K562 (cell line): ENCODE measurements around the gene PRPF6. TPM values are rescaled to one million over a fixed set of nuclear protein-coding genes. Genes with fewer than 3 reads are reported as not detected.

ENCODE experiments used
- JUNB ChIP-seq: fragments of 450-650 bp; formaldehyde crosslinking; conservative IDR thresholded peaks from 2 replicates; pipeline ENCODE4 v1.4.0; 2020; ENCODE audit warnings: mild to moderate bottlenecking
- PCBP2 ChIP-seq: fragments of 200-400 bp; formaldehyde crosslinking; IDR thresholded peaks from 2 replicates; pipeline ENCODE4 v1.6.1; 2018; ENCODE audit warnings: low read length, low read depth, mild to moderate bottlenecking, moderate library complexity; ENCODE audit not compliant: poor library complexity, severe bottlenecking
- ZFP1 ChIP-seq: fragments of 450-650 bp; formaldehyde crosslinking; IDR thresholded peaks from 2 replicates; pipeline ENCODE4 v1.4.0; 2020; ENCODE audit warnings: mild to moderate bottlenecking, mixed read lengths
- polyA plus RNA-seq, 8 experiments: library from polyadenylated mRNA; depleted of rRNA in 4 of 8; stranded (reverse) in 5 of 8; unstranded in 3 of 8; fragments of >200 nt; fragmentation: Nextera tagmentation in 2 of 8; fragmentation: Illumina TruSeq in 1 of 8; extraction: Ambion mirVana in 2 of 8; extraction: Trizol in 1 of 8; gene quantifications; 2 replicates each; pipeline versions ENCODE4 v1.2.1 to v1.2.3, GENCODE V29; 2011 to 2014; ENCODE audit warnings: inconsistent platforms in 1 of 8, missing spikeins in 1 of 8
- total RNA-seq, 7 experiments: library from RNA; depleted of rRNA in 6 of 7; stranded (reverse); fragments of >200 nt in 6 of 7; fragmentation: Illumina TruSeq in 2 of 7; extraction: Trizol in 2 of 7; gene quantifications; 2 replicates each; pipeline versions ENCODE4 v1.2.1 to v1.2.3, GENCODE V29; 2011 to 2021; ENCODE audit warnings: low replicate concordance in 1 of 7
- TF ChIP-seq, protein P1 (sequence below): fragments of 450-650 bp; IDR thresholded peaks from 2 replicates; pipeline ENCODE4 v1.6.1; 2016; ENCODE audit warnings: mild to moderate bottlenecking, moderate library complexity
- TF ChIP-seq, protein P2 (sequence below): fragments of 450-650 bp; IDR thresholded peaks from 2 replicates; pipeline ENCODE4 v1.6.1; 2016
- TF ChIP-seq, protein P3 (sequence below): fragments of 450-650 bp; IDR thresholded peaks from 2 replicates; pipeline ENCODE4 v1.6.1; 2017; ENCODE audit warnings: antibody characterized with exemption, mild to moderate bottlenecking
- TF ChIP-seq, protein P4 (sequence below): fragments of 200-800 bp; sonication (Bioruptor generic); IDR thresholded peaks from 2 replicates; pipeline ENCODE4 v1.6.1; 2017; ENCODE audit warnings: missing genetic modification characterization, missing compliant biosample characterization

PRPF6 gene
- total and polyA plus RNA-seq, 9 of the 15 experiments (the other 6 are each of a cell fraction or from before 2014, with no cell fraction given) = 4.2 to 83.2 (median 59.9) TPM

DNA sequence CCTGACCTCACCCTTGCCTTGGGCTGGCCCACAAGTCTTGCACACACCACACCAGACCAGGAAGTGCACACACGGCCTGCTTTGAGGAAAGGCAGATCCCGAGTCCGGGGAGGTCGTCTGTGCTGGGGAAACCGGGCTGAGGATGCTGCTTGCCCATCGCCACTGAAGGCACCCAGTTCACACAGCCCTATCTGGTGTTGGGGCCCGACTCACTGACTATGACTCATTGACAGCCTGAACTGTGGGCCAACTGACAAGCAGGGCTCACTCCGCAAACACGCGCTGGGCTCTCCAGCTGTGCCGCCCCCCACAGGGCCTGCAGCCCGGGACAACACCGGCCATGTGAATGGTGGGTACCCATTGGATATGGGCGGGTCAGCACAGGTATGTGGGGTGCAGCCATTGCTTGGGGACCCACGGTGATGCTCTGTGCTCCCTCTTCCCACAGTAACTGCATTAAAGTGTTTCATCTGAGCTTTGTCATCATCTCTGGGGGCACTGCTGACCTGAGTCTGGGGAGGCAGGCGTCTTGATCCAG, 3.1 kb upstream of the PRPF6 start (continued):
- TF ChIP-seq, protein P1, sequence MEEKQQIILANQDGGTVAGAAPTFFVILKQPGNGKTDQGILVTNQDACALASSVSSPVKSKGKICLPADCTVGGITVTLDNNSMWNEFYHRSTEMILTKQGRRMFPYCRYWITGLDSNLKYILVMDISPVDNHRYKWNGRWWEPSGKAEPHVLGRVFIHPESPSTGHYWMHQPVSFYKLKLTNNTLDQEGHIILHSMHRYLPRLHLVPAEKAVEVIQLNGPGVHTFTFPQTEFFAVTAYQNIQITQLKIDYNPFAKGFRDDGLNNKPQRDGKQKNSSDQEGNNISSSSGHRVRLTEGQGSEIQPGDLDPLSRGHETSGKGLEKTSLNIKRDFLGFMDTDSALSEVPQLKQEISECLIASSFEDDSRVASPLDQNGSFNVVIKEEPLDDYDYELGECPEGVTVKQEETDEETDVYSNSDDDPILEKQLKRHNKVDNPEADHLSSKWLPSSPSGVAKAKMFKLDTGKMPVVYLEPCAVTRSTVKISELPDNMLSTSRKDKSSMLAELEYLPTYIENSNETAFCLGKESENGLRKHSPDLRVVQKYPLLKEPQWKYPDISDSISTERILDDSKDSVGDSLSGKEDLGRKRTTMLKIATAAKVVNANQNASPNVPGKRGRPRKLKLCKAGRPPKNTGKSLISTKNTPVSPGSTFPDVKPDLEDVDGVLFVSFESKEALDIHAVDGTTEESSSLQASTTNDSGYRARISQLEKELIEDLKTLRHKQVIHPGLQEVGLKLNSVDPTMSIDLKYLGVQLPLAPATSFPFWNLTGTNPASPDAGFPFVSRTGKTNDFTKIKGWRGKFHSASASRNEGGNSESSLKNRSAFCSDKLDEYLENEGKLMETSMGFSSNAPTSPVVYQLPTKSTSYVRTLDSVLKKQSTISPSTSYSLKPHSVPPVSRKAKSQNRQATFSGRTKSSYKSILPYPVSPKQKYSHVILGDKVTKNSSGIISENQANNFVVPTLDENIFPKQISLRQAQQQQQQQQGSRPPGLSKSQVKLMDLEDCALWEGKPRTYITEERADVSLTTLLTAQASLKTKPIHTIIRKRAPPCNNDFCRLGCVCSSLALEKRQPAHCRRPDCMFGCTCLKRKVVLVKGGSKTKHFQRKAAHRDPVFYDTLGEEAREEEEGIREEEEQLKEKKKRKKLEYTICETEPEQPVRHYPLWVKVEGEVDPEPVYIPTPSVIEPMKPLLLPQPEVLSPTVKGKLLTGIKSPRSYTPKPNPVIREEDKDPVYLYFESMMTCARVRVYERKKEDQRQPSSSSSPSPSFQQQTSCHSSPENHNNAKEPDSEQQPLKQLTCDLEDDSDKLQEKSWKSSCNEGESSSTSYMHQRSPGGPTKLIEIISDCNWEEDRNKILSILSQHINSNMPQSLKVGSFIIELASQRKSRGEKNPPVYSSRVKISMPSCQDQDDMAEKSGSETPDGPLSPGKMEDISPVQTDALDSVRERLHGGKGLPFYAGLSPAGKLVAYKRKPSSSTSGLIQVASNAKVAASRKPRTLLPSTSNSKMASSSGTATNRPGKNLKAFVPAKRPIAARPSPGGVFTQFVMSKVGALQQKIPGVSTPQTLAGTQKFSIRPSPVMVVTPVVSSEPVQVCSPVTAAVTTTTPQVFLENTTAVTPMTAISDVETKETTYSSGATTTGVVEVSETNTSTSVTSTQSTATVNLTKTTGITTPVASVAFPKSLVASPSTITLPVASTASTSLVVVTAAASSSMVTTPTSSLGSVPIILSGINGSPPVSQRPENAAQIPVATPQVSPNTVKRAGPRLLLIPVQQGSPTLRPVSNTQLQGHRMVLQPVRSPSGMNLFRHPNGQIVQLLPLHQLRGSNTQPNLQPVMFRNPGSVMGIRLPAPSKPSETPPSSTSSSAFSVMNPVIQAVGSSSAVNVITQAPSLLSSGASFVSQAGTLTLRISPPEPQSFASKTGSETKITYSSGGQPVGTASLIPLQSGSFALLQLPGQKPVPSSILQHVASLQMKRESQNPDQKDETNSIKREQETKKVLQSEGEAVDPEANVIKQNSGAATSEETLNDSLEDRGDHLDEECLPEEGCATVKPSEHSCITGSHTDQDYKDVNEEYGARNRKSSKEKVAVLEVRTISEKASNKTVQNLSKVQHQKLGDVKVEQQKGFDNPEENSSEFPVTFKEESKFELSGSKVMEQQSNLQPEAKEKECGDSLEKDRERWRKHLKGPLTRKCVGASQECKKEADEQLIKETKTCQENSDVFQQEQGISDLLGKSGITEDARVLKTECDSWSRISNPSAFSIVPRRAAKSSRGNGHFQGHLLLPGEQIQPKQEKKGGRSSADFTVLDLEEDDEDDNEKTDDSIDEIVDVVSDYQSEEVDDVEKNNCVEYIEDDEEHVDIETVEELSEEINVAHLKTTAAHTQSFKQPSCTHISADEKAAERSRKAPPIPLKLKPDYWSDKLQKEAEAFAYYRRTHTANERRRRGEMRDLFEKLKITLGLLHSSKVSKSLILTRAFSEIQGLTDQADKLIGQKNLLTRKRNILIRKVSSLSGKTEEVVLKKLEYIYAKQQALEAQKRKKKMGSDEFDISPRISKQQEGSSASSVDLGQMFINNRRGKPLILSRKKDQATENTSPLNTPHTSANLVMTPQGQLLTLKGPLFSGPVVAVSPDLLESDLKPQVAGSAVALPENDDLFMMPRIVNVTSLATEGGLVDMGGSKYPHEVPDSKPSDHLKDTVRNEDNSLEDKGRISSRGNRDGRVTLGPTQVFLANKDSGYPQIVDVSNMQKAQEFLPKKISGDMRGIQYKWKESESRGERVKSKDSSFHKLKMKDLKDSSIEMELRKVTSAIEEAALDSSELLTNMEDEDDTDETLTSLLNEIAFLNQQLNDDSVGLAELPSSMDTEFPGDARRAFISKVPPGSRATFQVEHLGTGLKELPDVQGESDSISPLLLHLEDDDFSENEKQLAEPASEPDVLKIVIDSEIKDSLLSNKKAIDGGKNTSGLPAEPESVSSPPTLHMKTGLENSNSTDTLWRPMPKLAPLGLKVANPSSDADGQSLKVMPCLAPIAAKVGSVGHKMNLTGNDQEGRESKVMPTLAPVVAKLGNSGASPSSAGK = peak; percentile 31; the same call in 1 of the 2 replicates
- TF ChIP-seq ZFP1 (CRISPR knock-in tag) (no peak), JUNB (CRISPR knock-in tag) (0 out of 2 replicates have a peak, but pooled peaks have one; percentile 29), PCBP2 (no peak)
- TF ChIP-seq, protein P2, sequence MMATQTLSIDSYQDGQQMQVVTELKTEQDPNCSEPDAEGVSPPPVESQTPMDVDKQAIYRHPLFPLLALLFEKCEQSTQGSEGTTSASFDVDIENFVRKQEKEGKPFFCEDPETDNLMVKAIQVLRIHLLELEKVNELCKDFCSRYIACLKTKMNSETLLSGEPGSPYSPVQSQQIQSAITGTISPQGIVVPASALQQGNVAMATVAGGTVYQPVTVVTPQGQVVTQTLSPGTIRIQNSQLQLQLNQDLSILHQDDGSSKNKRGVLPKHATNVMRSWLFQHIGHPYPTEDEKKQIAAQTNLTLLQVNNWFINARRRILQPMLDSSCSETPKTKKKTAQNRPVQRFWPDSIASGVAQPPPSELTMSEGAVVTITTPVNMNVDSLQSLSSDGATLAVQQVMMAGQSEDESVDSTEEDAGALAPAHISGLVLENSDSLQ = peak; percentile 44; the same call in 1 of the 2 replicates
- TF ChIP-seq, protein P3, sequence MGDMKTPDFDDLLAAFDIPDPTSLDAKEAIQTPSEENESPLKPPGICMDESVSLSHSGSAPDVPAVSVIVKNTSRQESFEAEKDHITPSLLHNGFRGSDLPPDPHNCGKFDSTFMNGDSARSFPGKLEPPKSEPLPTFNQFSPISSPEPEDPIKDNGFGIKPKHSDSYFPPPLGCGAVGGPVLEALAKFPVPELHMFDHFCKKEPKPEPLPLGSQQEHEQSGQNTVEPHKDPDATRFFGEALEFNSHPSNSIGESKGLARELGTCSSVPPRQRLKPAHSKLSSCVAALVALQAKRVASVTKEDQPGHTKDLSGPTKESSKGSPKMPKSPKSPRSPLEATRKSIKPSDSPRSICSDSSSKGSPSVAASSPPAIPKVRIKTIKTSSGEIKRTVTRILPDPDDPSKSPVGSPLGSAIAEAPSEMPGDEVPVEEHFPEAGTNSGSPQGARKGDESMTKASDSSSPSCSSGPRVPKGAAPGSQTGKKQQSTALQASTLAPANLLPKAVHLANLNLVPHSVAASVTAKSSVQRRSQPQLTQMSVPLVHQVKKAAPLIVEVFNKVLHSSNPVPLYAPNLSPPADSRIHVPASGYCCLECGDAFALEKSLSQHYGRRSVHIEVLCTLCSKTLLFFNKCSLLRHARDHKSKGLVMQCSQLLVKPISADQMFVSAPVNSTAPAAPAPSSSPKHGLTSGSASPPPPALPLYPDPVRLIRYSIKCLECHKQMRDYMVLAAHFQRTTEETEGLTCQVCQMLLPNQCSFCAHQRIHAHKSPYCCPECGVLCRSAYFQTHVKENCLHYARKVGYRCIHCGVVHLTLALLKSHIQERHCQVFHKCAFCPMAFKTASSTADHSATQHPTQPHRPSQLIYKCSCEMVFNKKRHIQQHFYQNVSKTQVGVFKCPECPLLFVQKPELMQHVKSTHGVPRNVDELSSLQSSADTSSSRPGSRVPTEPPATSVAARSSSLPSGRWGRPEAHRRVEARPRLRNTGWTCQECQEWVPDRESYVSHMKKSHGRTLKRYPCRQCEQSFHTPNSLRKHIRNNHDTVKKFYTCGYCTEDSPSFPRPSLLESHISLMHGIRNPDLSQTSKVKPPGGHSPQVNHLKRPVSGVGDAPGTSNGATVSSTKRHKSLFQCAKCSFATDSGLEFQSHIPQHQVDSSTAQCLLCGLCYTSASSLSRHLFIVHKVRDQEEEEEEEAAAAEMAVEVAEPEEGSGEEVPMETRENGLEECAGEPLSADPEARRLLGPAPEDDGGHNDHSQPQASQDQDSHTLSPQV = 0 out of 2 replicates have a peak, but pooled peaks have one; percentile 39
- TF ChIP-seq, protein P4, sequence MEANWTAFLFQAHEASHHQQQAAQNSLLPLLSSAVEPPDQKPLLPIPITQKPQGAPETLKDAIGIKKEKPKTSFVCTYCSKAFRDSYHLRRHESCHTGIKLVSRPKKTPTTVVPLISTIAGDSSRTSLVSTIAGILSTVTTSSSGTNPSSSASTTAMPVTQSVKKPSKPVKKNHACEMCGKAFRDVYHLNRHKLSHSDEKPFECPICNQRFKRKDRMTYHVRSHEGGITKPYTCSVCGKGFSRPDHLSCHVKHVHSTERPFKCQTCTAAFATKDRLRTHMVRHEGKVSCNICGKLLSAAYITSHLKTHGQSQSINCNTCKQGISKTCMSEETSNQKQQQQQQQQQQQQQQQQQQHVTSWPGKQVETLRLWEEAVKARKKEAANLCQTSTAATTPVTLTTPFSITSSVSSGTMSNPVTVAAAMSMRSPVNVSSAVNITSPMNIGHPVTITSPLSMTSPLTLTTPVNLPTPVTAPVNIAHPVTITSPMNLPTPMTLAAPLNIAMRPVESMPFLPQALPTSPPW (CRISPR knock-in tag) = peak; percentile 34; the same call in 1 of the 2 replicates
